HepG2 (cell line): ENCODE data around the gene C1QC. TPM values are rescaled to one million over a fixed set of nuclear protein-coding genes. Genes with fewer than 3 reads are reported as not detected.

Experiments
- CREM ChIP-seq, 2 experiments: sonication (generic) in 1 of 2; formaldehyde crosslinking in 1 of 2; IDR thresholded peaks; 2 replicates each; pipeline versions ENCODE4 v1.4.0 to v1.6.1; 2016 to 2020; ENCODE audit warnings: antibody characterized with exemption in 1 of 2, mild to moderate bottlenecking in 1 of 2, missing genetic modification reagents in 1 of 2
- GZF1 ChIP-seq: sonication (generic); formaldehyde crosslinking; IDR thresholded peaks from 2 replicates; pipeline ENCODE4 v1.5.1; 2020; ENCODE audit warnings: mild to moderate bottlenecking, missing genetic modification reagents
- MTF1 ChIP-seq: sonication (generic); formaldehyde crosslinking; IDR thresholded peaks from 2 replicates; pipeline ENCODE4 v1.5.0; 2020; ENCODE audit warnings: missing genetic modification reagents
- U2AF2 ChIP-seq: fragments of 200-400 bp; formaldehyde crosslinking; IDR thresholded peaks from 2 replicates; pipeline ENCODE4 v1.6.1; 2017; ENCODE audit warnings: low read depth, mild to moderate bottlenecking, low read length
- polyA plus RNA-seq, 8 experiments: library from polyadenylated mRNA; depleted of rRNA in 3 of 8; stranded (reverse) in 7 of 8; unstranded in 1 of 8; fragments of >200 nt; fragmentation: Illumina TruSeq in 4 of 8; extraction: Trizol in 4 of 8; gene quantifications; 2 replicates each; pipeline versions ENCODE4 v1.2.1 to v1.2.3, GENCODE V29; 2011 to 2016; ENCODE audit warnings: low read depth in 4 of 8, missing spikeins in 1 of 8, mixed read lengths in 1 of 8; ENCODE audit not compliant: insufficient read depth in 1 of 8
- total RNA-seq, 5 experiments: library from RNA; depleted of rRNA; stranded (reverse); fragments of >200 nt; fragmentation: Illumina TruSeq; extraction: Trizol; gene quantifications; 2 replicates each; pipeline ENCODE4 v1.2.3, GENCODE V29; 2016; ENCODE audit warnings: low read depth in 1 of 5
- TF ChIP-seq, protein P1 (sequence below): sonication (generic); formaldehyde crosslinking; IDR thresholded peaks from 2 replicates; pipeline ENCODE4 v1.5.1; 2020; ENCODE audit warnings: mild to moderate bottlenecking, missing genetic modification reagents, borderline replicate concordance
- TF ChIP-seq, protein P2 (sequence below): IDR thresholded peaks from 2 replicates; pipeline ENCODE4 v1.6.1; 2016; ENCODE audit warnings: control low read depth
- TF ChIP-seq, protein P3 (sequence below): sonication (generic); formaldehyde crosslinking; IDR thresholded peaks from 2 replicates; pipeline ENCODE4 v1.4.0; 2020; ENCODE audit warnings: missing genetic modification reagents, mild to moderate bottlenecking, borderline replicate concordance
- TF ChIP-seq, protein P4 (sequence below): sonication (generic); formaldehyde crosslinking; IDR thresholded peaks from 2 replicates; pipeline ENCODE4 v1.5.0; 2020; ENCODE audit warnings: missing genetic modification reagents

C1QC gene
- total and polyA plus RNA-seq, 2 of the 13 experiments (the other 11 are each of a cell fraction or from before 2014, with no cell fraction given), result not detected

DNA sequence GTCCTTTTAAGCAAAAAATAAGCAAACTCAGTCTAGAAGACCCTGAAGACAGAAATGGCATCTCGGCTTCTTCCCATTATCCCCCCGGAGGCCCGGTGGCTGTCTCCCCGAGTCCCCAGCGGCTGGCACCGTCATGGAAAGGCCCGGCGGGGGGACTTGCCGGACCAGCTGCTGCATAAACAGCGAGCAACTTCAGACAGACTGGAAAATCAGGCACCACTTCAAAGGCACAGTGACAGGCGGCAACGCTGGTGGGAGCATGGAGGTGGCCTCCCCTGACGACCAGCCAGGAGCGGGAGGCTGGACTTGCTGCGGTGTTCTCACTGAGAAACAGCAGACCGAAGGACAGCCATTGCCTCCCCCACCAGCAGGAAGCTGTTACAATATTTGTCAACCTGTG lies 25.4 kb upstream of the C1QC start (continued):
- TF ChIP-seq, protein P1, sequence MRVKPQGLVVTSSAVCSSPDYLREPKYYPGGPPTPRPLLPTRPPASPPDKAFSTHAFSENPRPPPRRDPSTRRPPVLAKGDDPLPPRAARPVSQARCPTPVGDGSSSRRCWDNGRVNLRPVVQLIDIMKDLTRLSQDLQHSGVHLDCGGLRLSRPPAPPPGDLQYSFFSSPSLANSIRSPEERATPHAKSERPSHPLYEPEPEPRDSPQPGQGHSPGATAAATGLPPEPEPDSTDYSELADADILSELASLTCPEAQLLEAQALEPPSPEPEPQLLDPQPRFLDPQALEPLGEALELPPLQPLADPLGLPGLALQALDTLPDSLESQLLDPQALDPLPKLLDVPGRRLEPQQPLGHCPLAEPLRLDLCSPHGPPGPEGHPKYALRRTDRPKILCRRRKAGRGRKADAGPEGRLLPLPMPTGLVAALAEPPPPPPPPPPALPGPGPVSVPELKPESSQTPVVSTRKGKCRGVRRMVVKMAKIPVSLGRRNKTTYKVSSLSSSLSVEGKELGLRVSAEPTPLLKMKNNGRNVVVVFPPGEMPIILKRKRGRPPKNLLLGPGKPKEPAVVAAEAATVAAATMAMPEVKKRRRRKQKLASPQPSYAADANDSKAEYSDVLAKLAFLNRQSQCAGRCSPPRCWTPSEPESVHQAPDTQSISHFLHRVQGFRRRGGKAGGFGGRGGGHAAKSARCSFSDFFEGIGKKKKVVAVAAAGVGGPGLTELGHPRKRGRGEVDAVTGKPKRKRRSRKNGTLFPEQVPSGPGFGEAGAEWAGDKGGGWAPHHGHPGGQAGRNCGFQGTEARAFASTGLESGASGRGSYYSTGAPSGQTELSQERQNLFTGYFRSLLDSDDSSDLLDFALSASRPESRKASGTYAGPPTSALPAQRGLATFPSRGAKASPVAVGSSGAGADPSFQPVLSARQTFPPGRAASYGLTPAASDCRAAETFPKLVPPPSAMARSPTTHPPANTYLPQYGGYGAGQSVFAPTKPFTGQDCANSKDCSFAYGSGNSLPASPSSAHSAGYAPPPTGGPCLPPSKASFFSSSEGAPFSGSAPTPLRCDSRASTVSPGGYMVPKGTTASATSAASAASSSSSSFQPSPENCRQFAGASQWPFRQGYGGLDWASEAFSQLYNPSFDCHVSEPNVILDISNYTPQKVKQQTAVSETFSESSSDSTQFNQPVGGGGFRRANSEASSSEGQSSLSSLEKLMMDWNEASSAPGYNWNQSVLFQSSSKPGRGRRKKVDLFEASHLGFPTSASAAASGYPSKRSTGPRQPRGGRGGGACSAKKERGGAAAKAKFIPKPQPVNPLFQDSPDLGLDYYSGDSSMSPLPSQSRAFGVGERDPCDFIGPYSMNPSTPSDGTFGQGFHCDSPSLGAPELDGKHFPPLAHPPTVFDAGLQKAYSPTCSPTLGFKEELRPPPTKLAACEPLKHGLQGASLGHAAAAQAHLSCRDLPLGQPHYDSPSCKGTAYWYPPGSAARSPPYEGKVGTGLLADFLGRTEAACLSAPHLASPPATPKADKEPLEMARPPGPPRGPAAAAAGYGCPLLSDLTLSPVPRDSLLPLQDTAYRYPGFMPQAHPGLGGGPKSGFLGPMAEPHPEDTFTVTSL (CRISPR knock-in tag), result no peak
- TF ChIP-seq CREM (IDR thresholded peaks at IDR 0.05) (no peak), CREM (CRISPR knock-in tag; IDR thresholded peaks at IDR 0.05) (no peak), GZF1 (CRISPR knock-in tag) (no peak), U2AF2 (no peak), MTF1 (CRISPR knock-in tag) (no peak)
- TF ChIP-seq, protein P2, sequence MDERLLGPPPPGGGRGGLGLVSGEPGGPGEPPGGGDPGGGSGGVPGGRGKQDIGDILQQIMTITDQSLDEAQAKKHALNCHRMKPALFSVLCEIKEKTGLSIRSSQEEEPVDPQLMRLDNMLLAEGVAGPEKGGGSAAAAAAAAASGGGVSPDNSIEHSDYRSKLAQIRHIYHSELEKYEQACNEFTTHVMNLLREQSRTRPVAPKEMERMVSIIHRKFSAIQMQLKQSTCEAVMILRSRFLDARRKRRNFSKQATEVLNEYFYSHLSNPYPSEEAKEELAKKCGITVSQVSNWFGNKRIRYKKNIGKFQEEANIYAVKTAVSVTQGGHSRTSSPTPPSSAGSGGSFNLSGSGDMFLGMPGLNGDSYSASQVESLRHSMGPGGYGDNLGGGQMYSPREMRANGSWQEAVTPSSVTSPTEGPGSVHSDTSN (CRISPR knock-in tag), result no peak
- TF ChIP-seq, protein P3, sequence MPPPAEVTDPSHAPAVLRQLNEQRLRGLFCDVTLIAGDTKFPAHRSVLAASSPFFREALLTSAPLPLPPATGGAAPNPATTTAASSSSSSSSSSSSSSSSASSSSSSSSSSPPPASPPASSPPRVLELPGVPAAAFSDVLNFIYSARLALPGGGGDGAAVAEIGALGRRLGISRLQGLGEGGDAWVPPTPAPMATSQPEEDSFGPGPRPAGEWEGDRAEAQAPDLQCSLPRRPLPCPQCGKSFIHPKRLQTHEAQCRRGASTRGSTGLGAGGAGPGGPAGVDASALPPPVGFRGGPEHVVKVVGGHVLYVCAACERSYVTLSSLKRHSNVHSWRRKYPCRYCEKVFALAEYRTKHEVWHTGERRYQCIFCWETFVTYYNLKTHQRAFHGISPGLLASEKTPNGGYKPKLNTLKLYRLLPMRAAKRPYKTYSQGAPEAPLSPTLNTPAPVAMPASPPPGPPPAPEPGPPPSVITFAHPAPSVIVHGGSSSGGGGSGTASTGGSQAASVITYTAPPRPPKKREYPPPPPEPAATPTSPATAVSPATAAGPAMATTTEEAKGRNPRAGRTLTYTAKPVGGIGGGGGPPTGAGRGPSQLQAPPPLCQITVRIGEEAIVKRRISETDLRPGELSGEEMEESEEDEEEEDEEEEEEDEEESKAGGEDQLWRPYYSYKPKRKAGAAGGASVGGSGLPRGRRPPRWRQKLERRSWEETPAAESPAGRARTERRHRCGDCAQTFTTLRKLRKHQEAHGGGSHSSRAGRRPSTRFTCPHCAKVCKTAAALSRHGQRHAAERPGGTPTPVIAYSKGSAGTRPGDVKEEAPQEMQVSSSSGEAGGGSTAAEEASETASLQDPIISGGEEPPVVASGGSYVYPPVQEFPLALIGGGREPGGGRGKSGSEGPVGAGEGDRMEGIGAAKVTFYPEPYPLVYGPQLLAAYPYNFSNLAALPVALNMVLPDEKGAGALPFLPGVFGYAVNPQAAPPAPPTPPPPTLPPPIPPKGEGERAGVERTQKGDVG, result no peak
- TF ChIP-seq, protein P4, sequence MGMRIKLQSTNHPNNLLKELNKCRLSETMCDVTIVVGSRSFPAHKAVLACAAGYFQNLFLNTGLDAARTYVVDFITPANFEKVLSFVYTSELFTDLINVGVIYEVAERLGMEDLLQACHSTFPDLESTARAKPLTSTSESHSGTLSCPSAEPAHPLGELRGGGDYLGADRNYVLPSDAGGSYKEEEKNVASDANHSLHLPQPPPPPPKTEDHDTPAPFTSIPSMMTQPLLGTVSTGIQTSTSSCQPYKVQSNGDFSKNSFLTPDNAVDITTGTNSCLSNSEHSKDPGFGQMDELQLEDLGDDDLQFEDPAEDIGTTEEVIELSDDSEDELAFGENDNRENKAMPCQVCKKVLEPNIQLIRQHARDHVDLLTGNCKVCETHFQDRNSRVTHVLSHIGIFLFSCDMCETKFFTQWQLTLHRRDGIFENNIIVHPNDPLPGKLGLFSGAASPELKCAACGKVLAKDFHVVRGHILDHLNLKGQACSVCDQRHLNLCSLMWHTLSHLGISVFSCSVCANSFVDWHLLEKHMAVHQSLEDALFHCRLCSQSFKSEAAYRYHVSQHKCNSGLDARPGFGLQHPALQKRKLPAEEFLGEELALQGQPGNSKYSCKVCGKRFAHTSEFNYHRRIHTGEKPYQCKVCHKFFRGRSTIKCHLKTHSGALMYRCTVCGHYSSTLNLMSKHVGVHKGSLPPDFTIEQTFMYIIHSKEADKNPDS, result no peak
